Stimulated activated CD4-positive, alpha-beta T cell treated with anti-CD3 and anti-CD28 coated beads, Interleukin-15, amount 100 ng/mL, for 24 hours (primary cell): ENCODE data around the gene LMAN2.
"Not testable (repeated sequence)": the region's sequence is repeated elsewhere in the genome, so short reads cannot be mapped to it uniquely, and the experiment has no call there.

Experiments
- DNase-seq: peaks from one replicate; pipeline ENCODE4 v3.0.0-alpha.2; 2020

The LMAN2 gene

GRCh38 chr5:177377851-177378776 lies 26.6 kb upstream of the LMAN2 start:
- DNase-seq, result no peak

GRCh38 chr5:177376107-177376506 lies 24.6 kb upstream of the LMAN2 start:
- no peak for DNase-seq

DNA sequence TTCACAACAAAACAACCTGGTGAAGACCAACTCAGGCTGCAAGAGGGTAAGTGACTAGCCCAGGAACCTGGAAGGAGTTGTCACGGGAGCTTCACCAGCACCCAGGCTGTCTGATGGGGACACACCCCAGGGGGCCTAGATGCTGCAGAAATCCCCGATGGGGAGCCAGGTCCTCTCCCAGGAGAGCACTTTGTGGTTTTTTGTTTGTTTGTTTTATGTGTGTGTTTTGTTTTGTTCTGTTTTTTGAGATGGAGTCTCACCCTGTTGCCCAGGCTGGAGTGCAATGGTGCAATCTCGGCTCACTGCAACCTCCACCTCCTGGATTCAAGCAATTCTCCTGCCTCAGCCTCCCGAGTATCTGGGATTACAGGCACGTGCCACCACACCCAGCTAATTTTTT lies 24.0 kb upstream of the LMAN2 start:
- DNase-seq, result not testable (repeated sequence)

- no peak for DNase-seq
Observed at GRCh38 chr5:177374211-177374610, 22.7 kb upstream of the LMAN2 start.

DNA sequence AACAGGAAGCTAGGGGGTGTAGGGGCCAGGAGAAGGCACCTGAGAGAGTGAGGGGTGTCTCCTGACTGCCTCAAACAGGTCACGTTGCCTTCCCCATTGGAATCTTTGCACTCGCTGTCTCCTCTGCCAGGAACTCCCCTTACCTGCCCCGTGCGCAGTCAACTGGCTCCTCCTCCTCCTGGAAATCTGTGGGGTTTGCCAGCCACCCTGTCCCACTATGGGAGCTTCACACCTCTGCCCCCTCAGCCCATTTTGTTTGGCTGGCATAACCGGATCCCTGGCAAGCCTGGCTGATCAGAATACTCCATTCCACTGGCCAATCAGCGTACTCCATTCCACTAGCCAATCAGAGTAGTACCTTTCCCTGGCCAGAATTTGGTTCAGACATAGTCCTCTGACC lies 22.3 kb upstream of the LMAN2 start:
- no peak for DNase-seq

- DNase-seq, result peak; percentile 21
Observed at GRCh38 chr5:177372910-177373309, 21.4 kb upstream of the LMAN2 start.

- peak; percentile 35 for DNase-seq
Observed at GRCh38 chr5:177372034-177372896, 20.8 kb upstream of the LMAN2 start.

DNA sequence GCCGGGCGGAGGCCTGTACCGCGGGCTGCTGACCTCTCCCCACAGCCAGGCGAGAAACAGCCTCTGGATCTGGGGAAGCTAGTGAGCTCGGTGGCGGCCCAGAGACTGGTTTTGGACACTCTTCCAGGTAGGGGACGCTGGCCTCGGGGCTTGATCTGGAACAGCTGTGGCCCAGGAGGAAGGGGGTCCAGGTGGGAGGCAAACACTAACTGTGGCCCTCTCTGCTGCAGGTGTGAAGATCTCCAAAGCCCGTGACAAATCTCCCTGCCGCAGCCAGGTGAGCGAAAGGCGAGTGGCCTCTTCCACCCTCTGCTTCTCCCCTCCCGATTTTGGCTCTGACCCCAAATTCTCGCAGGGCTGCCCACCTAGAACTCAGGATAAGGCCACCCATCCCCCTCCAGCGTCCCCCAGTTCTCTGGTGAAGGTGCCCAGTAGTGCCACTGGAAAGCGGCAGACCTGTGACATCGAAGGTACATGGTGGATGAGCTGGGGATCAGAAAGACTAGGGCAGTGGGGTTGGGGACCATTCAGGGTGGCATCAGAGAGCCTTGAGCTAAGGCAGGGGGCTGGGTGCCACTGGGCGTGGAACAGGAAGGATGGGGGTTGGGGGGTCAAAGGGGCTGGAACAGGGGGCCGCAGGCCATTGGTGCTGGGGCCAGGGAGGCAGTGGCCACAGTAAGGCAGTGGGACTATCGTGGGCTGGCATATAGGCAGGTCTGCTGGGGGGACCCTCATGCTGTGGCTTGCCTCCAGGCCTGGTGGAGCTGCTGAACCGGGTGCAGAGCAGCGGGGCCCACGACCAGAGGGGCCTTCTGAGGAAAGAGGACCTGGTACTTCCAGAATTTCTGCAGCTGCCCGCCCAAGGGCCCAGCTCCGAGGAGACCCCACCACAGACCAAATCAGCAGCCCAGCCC lies 19.9 kb upstream of the LMAN2 start:
- no peak for DNase-seq

- DNase-seq, result peak; percentile 71
Observed at GRCh38 chr5:177370488-177371119, 19.1 kb upstream of the LMAN2 start.

- DNase-seq, result no peak
Observed at GRCh38 chr5:177369645-177370440, 18.4 kb upstream of the LMAN2 start.

DNA sequence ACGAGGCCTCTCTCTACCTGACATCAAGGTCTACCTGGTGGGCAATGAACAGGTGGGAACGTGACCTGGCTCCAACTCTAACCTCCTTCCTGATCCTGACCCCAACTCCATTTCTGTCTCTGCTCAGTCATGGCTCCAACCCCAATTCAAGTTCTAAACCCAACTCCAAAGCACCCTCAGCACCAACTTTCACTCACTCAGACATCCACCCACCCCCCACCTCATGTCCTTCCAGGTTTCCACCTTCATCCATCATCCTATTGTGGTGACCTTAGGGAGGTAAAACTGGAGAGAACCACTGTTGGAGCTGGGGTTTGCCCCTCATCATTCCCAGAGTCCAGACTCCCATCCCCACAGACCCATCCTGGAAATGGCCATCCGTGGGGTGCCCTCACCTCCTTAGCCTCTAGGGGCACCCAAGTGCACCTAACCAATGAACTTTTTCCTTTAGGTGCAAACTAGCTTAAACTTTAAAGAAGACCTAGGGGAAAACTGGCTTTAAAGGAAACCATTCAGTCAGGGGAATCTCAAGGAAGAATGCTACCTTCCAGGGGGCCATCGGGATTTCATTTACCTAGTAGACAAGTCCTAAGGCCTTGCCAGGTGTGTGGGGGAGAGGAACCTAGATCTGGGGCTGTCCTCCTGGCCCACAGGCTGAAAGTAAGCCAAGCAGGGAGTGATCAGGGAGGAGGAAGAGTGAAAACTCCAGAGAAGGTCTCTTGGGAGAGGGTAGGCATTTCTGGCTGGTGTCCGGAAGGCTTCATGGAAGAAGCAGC lies 17.6 kb upstream of the LMAN2 start:
- DNase-seq, result peak; percentile 54

DNA sequence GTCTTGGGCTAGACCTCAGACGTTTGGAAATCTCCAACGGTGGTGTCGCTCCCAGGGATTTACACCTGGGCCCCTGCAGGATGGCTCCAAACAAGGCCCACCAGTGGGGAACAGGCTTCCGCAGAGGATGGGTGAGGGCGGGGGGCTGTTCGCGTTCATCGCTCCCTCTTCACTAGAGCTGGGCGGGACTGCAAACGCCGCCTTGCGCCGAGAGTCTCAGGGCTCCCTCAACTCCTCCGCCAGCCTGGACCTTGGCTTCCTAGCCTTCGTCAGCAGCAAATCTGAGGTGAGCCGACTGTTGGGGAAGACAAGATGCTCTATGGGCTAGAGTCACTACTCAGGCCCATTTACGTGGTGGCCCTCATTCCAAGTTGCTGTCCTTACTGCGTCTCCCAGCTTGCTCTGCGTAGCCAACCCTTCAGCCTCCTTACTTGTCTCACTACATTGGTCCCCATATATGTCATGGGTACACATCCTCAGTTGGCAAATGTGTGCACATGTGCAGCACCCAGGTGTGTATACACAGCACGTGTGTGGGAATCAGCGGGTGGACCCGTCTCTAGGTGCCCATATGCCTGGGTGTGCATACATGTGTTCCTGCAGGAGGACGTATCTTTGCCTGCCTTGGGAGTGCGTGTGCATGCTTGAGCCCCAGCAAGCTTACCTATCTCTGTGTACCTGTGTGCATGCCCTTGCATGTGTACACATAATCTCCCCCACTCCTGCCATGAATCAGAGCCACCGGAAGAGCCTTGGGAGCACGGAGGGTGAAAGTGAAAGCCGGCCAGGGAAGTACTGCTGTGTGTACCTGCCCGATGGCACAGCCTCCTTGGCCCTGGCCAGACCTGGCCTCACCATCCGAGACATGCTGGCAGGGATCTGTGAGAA lies 16.8 kb upstream of the LMAN2 start:
- no peak for DNase-seq

DNA sequence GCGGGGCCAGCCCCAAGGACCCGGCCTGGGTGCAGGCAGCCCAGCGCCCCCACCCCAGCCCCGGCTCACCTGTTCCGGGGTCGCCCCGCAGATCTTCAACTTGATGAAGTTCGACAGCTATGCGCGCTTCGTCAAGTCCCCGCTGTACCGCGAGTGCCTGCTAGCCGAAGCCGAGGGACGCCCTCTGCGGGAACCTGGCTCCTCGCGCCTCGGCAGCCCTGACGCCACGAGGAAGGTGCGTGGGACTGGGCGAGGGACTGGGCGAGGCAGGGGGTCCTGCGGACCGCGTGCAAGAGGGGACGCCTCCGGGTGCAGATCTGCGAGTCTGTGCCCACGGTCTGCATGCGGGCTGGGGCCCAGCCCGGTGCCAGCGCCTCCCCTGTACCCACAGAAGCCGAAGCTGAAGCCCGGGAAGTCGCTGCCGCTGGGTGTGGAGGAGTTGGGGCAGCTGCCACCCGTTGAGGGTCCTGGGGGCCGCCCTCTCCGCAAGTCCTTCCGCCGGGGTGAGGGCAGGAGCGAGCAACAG lies 15.9 kb upstream of the LMAN2 start:
- no peak for DNase-seq

GRCh38 chr5:177366528-177367322 lies 15.3 kb upstream of the LMAN2 start:
- peak; percentile 29 for DNase-seq

DNA sequence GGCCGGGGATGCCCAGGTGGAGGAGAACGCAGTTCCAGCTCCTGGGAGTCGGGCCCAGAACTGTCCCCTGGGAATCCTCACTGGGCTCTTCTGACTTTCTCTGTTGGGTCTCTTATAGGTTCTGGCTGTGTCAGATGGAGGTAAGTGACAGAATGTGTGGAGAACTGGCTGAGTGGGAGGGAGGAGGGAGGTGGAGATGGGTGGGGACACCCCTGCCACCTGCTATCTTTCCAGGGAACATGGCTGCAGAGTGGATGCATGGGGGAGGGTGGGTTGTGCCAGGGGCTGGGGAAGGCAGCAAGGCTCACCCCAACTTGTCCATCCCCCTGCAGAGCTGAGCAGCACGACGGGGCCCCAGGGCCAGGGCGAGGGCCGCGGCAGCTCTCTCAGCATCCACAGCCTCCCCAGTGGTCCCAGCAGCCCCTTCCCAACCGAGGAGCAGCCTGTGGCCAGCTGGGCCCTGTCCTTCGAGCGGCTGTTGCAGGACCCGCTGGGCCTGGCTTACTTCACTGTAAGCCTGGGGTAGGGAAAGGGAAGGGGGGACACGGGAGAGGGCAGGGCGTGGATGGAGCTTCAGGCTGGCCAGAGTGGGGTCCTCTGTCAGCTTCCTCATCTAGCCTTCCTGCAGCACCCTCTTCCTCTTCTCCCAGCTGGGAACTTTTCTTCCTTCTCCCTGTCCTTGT lies 14.5 kb upstream of the LMAN2 start:
- no peak for DNase-seq

GRCh38 chr5:177364159-177364962 lies 12.9 kb upstream of the LMAN2 start:
- peak; percentile 61 for DNase-seq

- DNase-seq, result no peak
Observed at GRCh38 chr5:177363565-177363964, 12.1 kb upstream of the LMAN2 start.
